ENCODE results near the gene WT1.
"Not testable (repeated sequence)": the region's sequence is repeated elsewhere in the genome, so short reads cannot be mapped to it uniquely, and the experiment has no call there.

The WT1 gene

GRCh38 chr11:32435511-32435941, at the start of gene WT1:
WT1 (minus strand) TSS chr11:32435539.
- Histone ChIP-seq H3K36me3 (ENCODE audit: control insufficient read depth, insufficient read depth, low read length) (no peaks in the 10 kb centered on the region), H3K9ac (ENCODE audit: low read length) (no peak within 1 kb of the TSS), H3K4me1 (ENCODE audit: control insufficient read depth, insufficient read depth, low read length) (peaks cover 12% of the 10 kb centered on the region), H3K27me3 (ENCODE audit: control insufficient read depth, insufficient read depth, low read length) (peaks cover 98% of the 10 kb centered on the region), H3K9me3 (ENCODE audit: control insufficient read depth, low read length) (no peaks in the 10 kb centered on the region), H3K4me3 (ENCODE audit: low read length) (no peak within 1 kb of the TSS)

GRCh38 chr11:32479291-32479690, 44.0 kb upstream of the WT1 start:
- no peaks in the 10 kb centered on the region for H3K9me3 ChIP-seq (ENCODE audit: control insufficient read depth, low read length)
- no peak overlapping the region for H3K9ac ChIP-seq (ENCODE audit: low read length)
- H3K4me3 ChIP-seq (ENCODE audit: low read length) = no peak overlapping the region
- no peaks in the 10 kb centered on the region for H3K36me3 ChIP-seq (ENCODE audit: control insufficient read depth, insufficient read depth, low read length)
- peaks cover 4% of the 10 kb centered on the region for H3K27me3 ChIP-seq (ENCODE audit: control insufficient read depth, insufficient read depth, low read length)
- no peaks in the 10 kb centered on the region for H3K4me1 ChIP-seq (ENCODE audit: control insufficient read depth, insufficient read depth, low read length)

- H3K9me3 ChIP-seq (ENCODE audit: control insufficient read depth, low read length) = no peaks in the 10 kb centered on the region
- H3K9ac ChIP-seq (ENCODE audit: low read length) = no peak overlapping the region
- no peaks in the 10 kb centered on the region for H3K36me3 ChIP-seq (ENCODE audit: control insufficient read depth, insufficient read depth, low read length)
- H3K4me3 ChIP-seq (ENCODE audit: low read length) = no peak overlapping the region
- H3K4me1 ChIP-seq (ENCODE audit: control insufficient read depth, insufficient read depth, low read length) = no peaks in the 10 kb centered on the region
- peaks cover 4% of the 10 kb centered on the region for H3K27me3 ChIP-seq (ENCODE audit: control insufficient read depth, insufficient read depth, low read length)
Observed at GRCh38 chr11:32478277-32478731, 43.0 kb upstream of the WT1 start.

- Histone ChIP-seq H3K9ac (ENCODE audit: low read length) (no peak overlapping the region), H3K27me3 (ENCODE audit: control insufficient read depth, insufficient read depth, low read length) (no peaks in the 10 kb centered on the region), H3K4me3 (ENCODE audit: low read length) (no peak overlapping the region), H3K4me1 (ENCODE audit: control insufficient read depth, insufficient read depth, low read length) (no peaks in the 10 kb centered on the region), H3K9me3 (ENCODE audit: control insufficient read depth, low read length) (no peaks in the 10 kb centered on the region), H3K36me3 (ENCODE audit: control insufficient read depth, insufficient read depth, low read length) (no peaks in the 10 kb centered on the region)
Observed at GRCh38 chr11:32473282-32473909, 38.1 kb upstream of the WT1 start.

- Histone ChIP-seq H3K4me1 (ENCODE audit: control insufficient read depth, insufficient read depth, low read length) (no peaks in the 10 kb centered on the region), H3K4me3 (ENCODE audit: low read length) (no peak overlapping the region), H3K27me3 (ENCODE audit: control insufficient read depth, insufficient read depth, low read length) (no peaks in the 10 kb centered on the region), H3K36me3 (ENCODE audit: control insufficient read depth, insufficient read depth, low read length) (no peaks in the 10 kb centered on the region), H3K9me3 (ENCODE audit: control insufficient read depth, low read length) (no peaks in the 10 kb centered on the region), H3K9ac (ENCODE audit: low read length) (no peak overlapping the region)
Observed at GRCh38 chr11:32472226-32472625, 36.9 kb upstream of the WT1 start.

GRCh38 chr11:32471544-32471943, 36.2 kb upstream of the WT1 start:
- not testable (repeated sequence) for H3K36me3 ChIP-seq (ENCODE audit: control insufficient read depth, insufficient read depth, low read length); H3K27me3 ChIP-seq (ENCODE audit: control insufficient read depth, insufficient read depth, low read length); H3K4me1 ChIP-seq (ENCODE audit: control insufficient read depth, insufficient read depth, low read length); H3K4me3 ChIP-seq (ENCODE audit: low read length); H3K9ac ChIP-seq (ENCODE audit: low read length); H3K9me3 ChIP-seq (ENCODE audit: control insufficient read depth, low read length)

GRCh38 chr11:32469791-32470190, 34.5 kb upstream of the WT1 start:
- H3K36me3 ChIP-seq (ENCODE audit: control insufficient read depth, insufficient read depth, low read length) = no peaks in the 10 kb centered on the region
- H3K9me3 ChIP-seq (ENCODE audit: control insufficient read depth, low read length) = no peaks in the 10 kb centered on the region
- H3K4me1 ChIP-seq (ENCODE audit: control insufficient read depth, insufficient read depth, low read length) = no peaks in the 10 kb centered on the region
- no peak overlapping the region for H3K9ac ChIP-seq (ENCODE audit: low read length)
- H3K4me3 ChIP-seq (ENCODE audit: low read length) = no peak overlapping the region
- H3K27me3 ChIP-seq (ENCODE audit: control insufficient read depth, insufficient read depth, low read length) = no peaks in the 10 kb centered on the region

- H3K9me3 ChIP-seq (ENCODE audit: control insufficient read depth, low read length) = no peaks in the 10 kb centered on the region
- no peak overlapping the region for H3K4me3 ChIP-seq (ENCODE audit: low read length)
- H3K36me3 ChIP-seq (ENCODE audit: control insufficient read depth, insufficient read depth, low read length) = no peaks in the 10 kb centered on the region
- no peaks in the 10 kb centered on the region for H3K4me1 ChIP-seq (ENCODE audit: control insufficient read depth, insufficient read depth, low read length)
- no peak overlapping the region for H3K9ac ChIP-seq (ENCODE audit: low read length)
- H3K27me3 ChIP-seq (ENCODE audit: control insufficient read depth, insufficient read depth, low read length) = no peaks in the 10 kb centered on the region
Observed at GRCh38 chr11:32466279-32466915, 31.1 kb upstream of the WT1 start.

- no peaks in the 10 kb centered on the region for H3K36me3 ChIP-seq (ENCODE audit: control insufficient read depth, insufficient read depth, low read length)
- no peaks in the 10 kb centered on the region for H3K9me3 ChIP-seq (ENCODE audit: control insufficient read depth, low read length)
- H3K4me1 ChIP-seq (ENCODE audit: control insufficient read depth, insufficient read depth, low read length) = no peaks in the 10 kb centered on the region
- no peaks in the 10 kb centered on the region for H3K27me3 ChIP-seq (ENCODE audit: control insufficient read depth, insufficient read depth, low read length)
- no peak overlapping the region for H3K4me3 ChIP-seq (ENCODE audit: low read length)
- H3K9ac ChIP-seq (ENCODE audit: low read length) = no peak overlapping the region
Observed at GRCh38 chr11:32464078-32464477, 28.7 kb upstream of the WT1 start.

- no peaks in the 10 kb centered on the region for H3K27me3 ChIP-seq (ENCODE audit: control insufficient read depth, insufficient read depth, low read length)
- no peak overlapping the region for H3K9ac ChIP-seq (ENCODE audit: low read length)
- H3K9me3 ChIP-seq (ENCODE audit: control insufficient read depth, low read length) = no peaks in the 10 kb centered on the region
- no peak overlapping the region for H3K4me3 ChIP-seq (ENCODE audit: low read length)
- no peaks in the 10 kb centered on the region for H3K4me1 ChIP-seq (ENCODE audit: control insufficient read depth, insufficient read depth, low read length)
- H3K36me3 ChIP-seq (ENCODE audit: control insufficient read depth, insufficient read depth, low read length) = no peaks in the 10 kb centered on the region
Observed at GRCh38 chr11:32462011-32462690, 26.8 kb upstream of the WT1 start.

- Histone ChIP-seq H3K9me3 (ENCODE audit: control insufficient read depth, low read length) (no peaks in the 10 kb centered on the region), H3K9ac (ENCODE audit: low read length) (no peak overlapping the region), H3K27me3 (ENCODE audit: control insufficient read depth, insufficient read depth, low read length) (no peaks in the 10 kb centered on the region), H3K36me3 (ENCODE audit: control insufficient read depth, insufficient read depth, low read length) (no peaks in the 10 kb centered on the region), H3K4me3 (ENCODE audit: low read length) (no peak overlapping the region), H3K4me1 (ENCODE audit: control insufficient read depth, insufficient read depth, low read length) (no peaks in the 10 kb centered on the region)
Observed at GRCh38 chr11:32456864-32457263, 21.5 kb upstream of the WT1 start.

- H3K4me1 ChIP-seq (ENCODE audit: control insufficient read depth, insufficient read depth, low read length) = no peaks in the 10 kb centered on the region
- peaks cover 5% of the 10 kb centered on the region for H3K27me3 ChIP-seq (ENCODE audit: control insufficient read depth, insufficient read depth, low read length)
- H3K36me3 ChIP-seq (ENCODE audit: control insufficient read depth, insufficient read depth, low read length) = no peaks in the 10 kb centered on the region
- no peak overlapping the region for H3K9ac ChIP-seq (ENCODE audit: low read length)
- no peaks in the 10 kb centered on the region for H3K9me3 ChIP-seq (ENCODE audit: control insufficient read depth, low read length)
- H3K4me3 ChIP-seq (ENCODE audit: low read length) = no peak overlapping the region
Observed at GRCh38 chr11:32454993-32455392, 19.7 kb upstream of the WT1 start.

All from mucosa of stomach (tissue), 1 donor.